M059J (cell line): Measurements from ENCODE around the gene TWNK. TPM values are rescaled to one million over a fixed set of nuclear protein-coding genes. Genes with fewer than 3 reads are reported as not detected.

Experiments used
- total RNA-seq: library from RNA; depleted of rRNA; stranded (reverse); fragments of >200 nt; shearing (Covaris generic); gene quantifications from 2 replicates; pipeline ENCODE4 v1.2.3, GENCODE V29; 2014; rRNA removed

Gene TWNK
- total RNA-seq, 1 experiment from 2014 or later: 5.4 TPM

Other genes starting within 250 kb of the TWNK start
- 0.30 TPM in 1 of 2 replicates, not detected in the other for gene PAX2, start 242.0 kb upstream of the TWNK start, total RNA-seq
- gene SLF2, start 74.6 kb upstream of the TWNK start, total RNA-seq: 21.9 and 32.0 TPM in 2 replicates
- gene SEMA4G, start 18.0 kb upstream of the TWNK start, total RNA-seq: 0.12 and 0.17 TPM in 2 replicates
- 78.0 and 80.2 TPM in 2 replicates for gene MRPL43, start within 50 bp of the TWNK start, total RNA-seq
- gene LZTS2, start 12.3 kb downstream of the TWNK start, total RNA-seq: 25.8 and 61.5 TPM in 2 replicates
- 0.27 and 1.6 TPM in 2 replicates for gene PDZD7, start 43.6 kb downstream of the TWNK start, total RNA-seq
- gene SFXN3, start 43.7 kb downstream of the TWNK start, total RNA-seq: 38.7 and 58.0 TPM in 2 replicates
- 6.7 and 12.5 TPM in 2 replicates for gene KAZALD1, start 74.4 kb downstream of the TWNK start, total RNA-seq
- gene TLX1, start 143.8 kb downstream of the TWNK start, total RNA-seq: not detected in 2 replicates
- gene LBX1, start 241.9 kb downstream of the TWNK start, total RNA-seq: not detected in 2 replicates